SKM-1 (cell line): ENCODE results near the gene GLA.

Experiments
- DNase-seq: peaks from one replicate; lab custom pipeline; 2025; ENCODE audit not compliant: unreplicated experiment; lab: John Stamatoyannopoulos, UW

Gene GLA

GRCh38 chrX:101407748-101408531 is at the start of gene GLA, which contains the start of gene HNRNPH2:
Gene GLA (minus strand): TSS chrX:101407925. CDS start chrX:101407903, 22 bp downstream.
Gene HNRNPH2 (plus strand): TSS chrX:101408222. CDS start chrX:101411989, 3,767 bp downstream.
- peak; percentile 81 for DNase-seq

GRCh38 chrX:101452056-101452455 is 44.3 kb upstream of the GLA start:
- peak; percentile 6 for DNase-seq

- DNase-seq = no peak
These were observed 43.2 kb upstream of the GLA start for GRCh38 chrX:101450961-101451360.

- DNase-seq = no peak
These were observed 42.4 kb upstream of the GLA start for GRCh38 chrX:101450085-101450484.

GRCh38 chrX:101449279-101449678 is 41.6 kb upstream of the GLA start:
- DNase-seq = no peak

- DNase-seq = no peak
These were observed 34.4 kb upstream of the GLA start for GRCh38 chrX:101442085-101442484.

GRCh38 chrX:101430457-101431078 is 22.8 kb upstream of the GLA start:
- DNase-seq = no peak

GRCh38 chrX:101429934-101430333 is 22.2 kb upstream of the GLA start:
- no peak for DNase-seq

- DNase-seq = no peak
These were observed 20.2 kb upstream of the GLA start for GRCh38 chrX:101427954-101428353.

GRCh38 chrX:101419489-101419888 is 11.8 kb upstream of the GLA start:
- DNase-seq = no peak

GRCh38 chrX:101417981-101418841 is 10.5 kb upstream of the GLA start:
- no peak for DNase-seq

- no peak for DNase-seq
These were observed 9.5 kb upstream of the GLA start for GRCh38 chrX:101417190-101417589.

- DNase-seq = no peak
These were observed 9.0 kb upstream of the GLA start for GRCh38 chrX:101416691-101417090.

GRCh38 chrX:101415180-101416145 is 7.7 kb upstream of the GLA start:
- DNase-seq = no peak

- DNase-seq = no peak
These were observed 4.3 kb upstream of the GLA start for GRCh38 chrX:101411984-101412383.

GRCh38 chrX:101410461-101410860 is 2.7 kb upstream of the GLA start:
- DNase-seq = no peak

- no peak for DNase-seq
These were observed 1.3 kb upstream of the GLA start for GRCh38 chrX:101409043-101409442.

- no peak for DNase-seq
These were observed 762 bp upstream of the GLA start for GRCh38 chrX:101408532-101408841.

- DNase-seq = no peak
These were observed 468 bp downstream of the GLA start for GRCh38 chrX:101407167-101407747.

- DNase-seq = no peak
These were observed 7.9 kb downstream of the GLA start for GRCh38 chrX:101399825-101400224.
